ENCODE measurements around the gene YAF2. TPM values are rescaled to one million over a fixed set of nuclear protein-coding genes. Genes with fewer than 3 reads are reported as not detected.

The YAF2 gene
- total and polyA plus RNA-seq, 2 experiments from 2014 or later: 15.3 to 35.5 TPM

- over 99% methylated on average over 6 of the region's 6 CpGs for WGBS (ENCODE audit: low lambda C conversion rate, missing lambda C conversion rate)
- Histone ChIP-seq H3K36me3 (replicated peaks; ENCODE audit: insufficient read depth, low read depth) (no peaks in the 10 kb centered on the region), H3K79me2 (no peaks in the 10 kb centered on the region), H3K27ac (no peak overlapping the region), H3K4me1 (ENCODE audit: insufficient read depth) (no peaks in the 10 kb centered on the region), H3K4me3 (no peak overlapping the region), H3K27me3 (no peaks in the 10 kb centered on the region), H3K9me2 (replicated peaks; ENCODE audit: insufficient read depth) (no peaks in the 10 kb centered on the region), H3K9me3 (ENCODE audit: low read depth) (no peaks in the 10 kb centered on the region), H4K20me1 (ENCODE audit: insufficient read depth, poor library complexity, severe bottlenecking) (no peaks in the 10 kb centered on the region), H3K4me2 (no peak overlapping the region), H2AFZ (no peak overlapping the region)
- TF ChIP-seq EZH2phosphoT487 (IDR thresholded peaks at IDR 0.05; ENCODE audit: low read depth, severe bottlenecking, unreplicated experiment): no peak
- DNase-seq (ENCODE audit: low spot score): no peak
Measured at GRCh38 chr12:42167711-42168110, 70.3 kb downstream of the YAF2 start.

- TF ChIP-seq CTCF (IDR thresholded peaks at IDR 0.05; ENCODE audit: poor library complexity) (no peak), EZH2 (IDR thresholded peaks at IDR 0.05; ENCODE audit: borderline replicate concordance) (no peak), EZH2phosphoT487 (IDR thresholded peaks at IDR 0.05; ENCODE audit: low read depth, severe bottlenecking, unreplicated experiment) (no peak)
- Histone ChIP-seq H3K27me3 (no peaks in the 10 kb centered on the region), H2AFZ (no peak overlapping the region), H3K36me3 (replicated peaks; ENCODE audit: insufficient read depth, low read depth) (no peaks in the 10 kb centered on the region), H3K4me3 (no peak overlapping the region), H4K20me1 (ENCODE audit: insufficient read depth, poor library complexity, severe bottlenecking) (no peaks in the 10 kb centered on the region), H3K9me2 (replicated peaks; ENCODE audit: insufficient read depth) (no peaks in the 10 kb centered on the region), H3K9me3 (ENCODE audit: low read depth) (no peaks in the 10 kb centered on the region), H3K4me2 (no peak overlapping the region), H3K27ac (no peak overlapping the region), H3K79me2 (no peaks in the 10 kb centered on the region), H3K4me1 (ENCODE audit: insufficient read depth) (no peaks in the 10 kb centered on the region)
- DNase-seq (ENCODE audit: low spot score): no peak
Measured at GRCh38 chr12:42166501-42166900, 71.5 kb downstream of the YAF2 start.

GRCh38 chr12:42163913-42164312, 74.1 kb downstream of the YAF2 start:
- Histone ChIP-seq H3K9me3 (ENCODE audit: low read depth) (no peaks in the 10 kb centered on the region), H3K4me2 (no peak overlapping the region), H3K79me2 (no peaks in the 10 kb centered on the region), H3K36me3 (replicated peaks; ENCODE audit: insufficient read depth, low read depth) (no peaks in the 10 kb centered on the region), H3K27me3 (no peaks in the 10 kb centered on the region), H3K4me1 (ENCODE audit: insufficient read depth) (no peaks in the 10 kb centered on the region), H3K9me2 (replicated peaks; ENCODE audit: insufficient read depth) (no peaks in the 10 kb centered on the region), H3K27ac (no peak overlapping the region), H2AFZ (no peak overlapping the region), H3K4me3 (no peak overlapping the region), H4K20me1 (ENCODE audit: insufficient read depth, poor library complexity, severe bottlenecking) (no peaks in the 10 kb centered on the region)
- DNase-seq (ENCODE audit: low spot score): no peak
- TF ChIP-seq EZH2 (IDR thresholded peaks at IDR 0.05; ENCODE audit: borderline replicate concordance): no peak
- no peak for TF ChIP-seq CTCF (IDR thresholded peaks at IDR 0.05; ENCODE audit: poor library complexity)
- no peak for TF ChIP-seq EZH2phosphoT487 (IDR thresholded peaks at IDR 0.05; ENCODE audit: low read depth, severe bottlenecking, unreplicated experiment)

GRCh38 chr12:42162965-42163364, 75.1 kb downstream of the YAF2 start:
- no peak overlapping the region for H3K27ac ChIP-seq
- no peaks in the 10 kb centered on the region for H4K20me1 ChIP-seq (ENCODE audit: insufficient read depth, poor library complexity, severe bottlenecking)
- H3K9me3 ChIP-seq (ENCODE audit: low read depth): no peaks in the 10 kb centered on the region
- no peak overlapping the region for H3K4me2 ChIP-seq
- H3K4me3 ChIP-seq: no peak overlapping the region
- no peaks in the 10 kb centered on the region for H3K9me2 ChIP-seq (replicated peaks; ENCODE audit: insufficient read depth)
- no peak for DNase-seq (ENCODE audit: low spot score)
- no peak overlapping the region for H2AFZ ChIP-seq
- no peaks in the 10 kb centered on the region for H3K4me1 ChIP-seq (ENCODE audit: insufficient read depth)
- H3K36me3 ChIP-seq (replicated peaks; ENCODE audit: insufficient read depth, low read depth): no peaks in the 10 kb centered on the region
- H3K79me2 ChIP-seq: no peaks in the 10 kb centered on the region
- no peaks in the 10 kb centered on the region for H3K27me3 ChIP-seq
- WGBS (ENCODE audit: low lambda C conversion rate, missing lambda C conversion rate): 85% methylated on average over 1 of the region's 1 CpG
- no peak for TF ChIP-seq CTCF (IDR thresholded peaks at IDR 0.05; ENCODE audit: poor library complexity)
- TF ChIP-seq EZH2 (IDR thresholded peaks at IDR 0.05; ENCODE audit: borderline replicate concordance): no peak
- no peak for TF ChIP-seq EZH2phosphoT487 (IDR thresholded peaks at IDR 0.05; ENCODE audit: low read depth, severe bottlenecking, unreplicated experiment)
